Gastroesophageal sphincter (tissue), 4 donors: ENCODE data around the gene MLLT6. TPM values are rescaled to one million over a fixed set of nuclear protein-coding genes. Genes with fewer than 3 reads are reported as not detected.

Source experiments
- ATAC-seq: fragments of 150-250 bp; one replicate; pipeline ENCODE4 v1.9.1; 2016; ENCODE audit warnings: mild to moderate bottlenecking, moderate library complexity
- H3K27ac ChIP-seq, 4 donors: fragments of 200-600 bp; sonication (generic) in 3 of 4; 1 replicate in 3 of 4; 2 replicates in 1 of 4; pipeline ENCODE4 v1.5.1; 2016 to 2019
- H3K27me3 ChIP-seq: fragments of 200-600 bp; sonication (generic); one replicate; pipeline ENCODE4 v1.5.1; 2019
- H3K36me3 ChIP-seq, 2 donors: fragments of 200-600 bp; sonication (generic); one replicate each; pipeline ENCODE4 v1.5.1; 2019; ENCODE audit warnings: control low read depth in 1 of 2
- H3K4me1 ChIP-seq, 3 donors: fragments of 200-600 bp; sonication (generic); 1 replicate in 2 of 3; 2 replicates in 1 of 3; pipeline ENCODE4 v1.5.1; 2016 to 2019; ENCODE audit warnings: control low read depth in 2 of 3
- H3K4me3 ChIP-seq, 2 donors: fragments of 200-600 bp; sonication (generic); one replicate each; pipeline ENCODE4 v1.5.1; 2019; ENCODE audit warnings: mild to moderate bottlenecking in 1 of 2, moderate library complexity in 1 of 2
- H3K9me3 ChIP-seq, 3 donors: fragments of 200-600 bp; sonication (generic); one replicate each; pipeline ENCODE4 v1.5.1; 2017 to 2019; ENCODE audit warnings: control low read depth in 2 of 3
- CTCF ChIP-seq, 4 experiments: fragments of 200-600 bp in 2 of 4; fragments of 450-650 bp in 2 of 4; sonication (generic) in 1 of 4; IDR thresholded peaks; one replicate each; pipeline ENCODE4 v1.5.1; 2017 to 2019; ENCODE audit warnings: antibody characterized with exemption in 4 of 4, mild to moderate bottlenecking in 2 of 4, moderate library complexity in 2 of 4
- EP300 ChIP-seq: sonication (generic); formaldehyde crosslinking; IDR thresholded peaks from one replicate; pipeline ENCODE4 v1.6.1; 2017; ENCODE audit warnings: antibody characterized with exemption, mild to moderate bottlenecking
- POLR2A ChIP-seq, 2 donors: fragments of 450-650 bp; IDR thresholded peaks; one replicate each; pipeline ENCODE4 v1.6.1; 2017; ENCODE audit warnings: antibody characterized with exemption in 2 of 2, mild to moderate bottlenecking in 2 of 2, moderate library complexity in 1 of 2
- POLR2AphosphoS5 ChIP-seq: sonication (generic); formaldehyde crosslinking; IDR thresholded peaks from one replicate; pipeline ENCODE4 v1.6.1; 2017; ENCODE audit warnings: antibody characterized with exemption
- WGBS, 2 donors: methylation state at CpG; one replicate each; pipeline ENCODE4 v1.1.5; 2018; ENCODE audit warnings: low coverage in 1 of 2; 5-methylcytosine and 5-hydroxymethylcytosine counted together
- total RNA-seq, 4 donors: library from RNA; depleted of rRNA; stranded (reverse); fragments of >200 nt; gene quantifications; one replicate each; pipeline ENCODE4 v1.1.0, GENCODE V29; 2016

Gene MLLT6
- total RNA-seq, 4 donors from 2014 or later = 55.6 to 101 (median 77.9) TPM

- H3K27me3 ChIP-seq = no peaks in the 10 kb centered on the region
- H3K4me3 ChIP-seq = no peak overlapping the region
- ATAC-seq = no peak
- H3K36me3 ChIP-seq = peaks cover 0 to 100% of the 10 kb centered on the region in 2 donors
- TF ChIP-seq EP300 (no peak), POLR2A (IDR thresholded peaks at IDR 0.05) (no peak), CTCF (IDR thresholded peaks at IDR 0.05) (no peak), POLR2AphosphoS5 (no peak)
- H3K27ac ChIP-seq = no peak overlapping the region
- WGBS, 2 donors = 66 to 70% methylated on average over 2 to 9 of the region's 11 CpGs
- peaks cover 0 to 23% (median 0%) of the 10 kb centered on the region in 3 donors for H3K4me1 ChIP-seq
- H3K9me3 ChIP-seq = no peaks in the 10 kb centered on the region
Observed at GRCh38 chr17:38713456-38714075, 8.5 kb downstream of the MLLT6 start.

- Histone ChIP-seq H3K27me3 (no peaks in the 10 kb centered on the region), H3K27ac (no peak overlapping the region), H3K4me3 (no peak overlapping the region), H3K4me1 (peaks cover 0 to 15% (median 0%) of the 10 kb centered on the region in 3 donors), H3K9me3 (no peaks in the 10 kb centered on the region), H3K36me3 (peaks cover 0 to 100% of the 10 kb centered on the region in 2 donors)
- 77 to 85% methylated on average over 5 to 9 of the region's 9 CpGs for WGBS, 2 donors
- TF ChIP-seq POLR2A (IDR thresholded peaks at IDR 0.05) = no peak
- TF ChIP-seq POLR2AphosphoS5 = no peak
- no peak for TF ChIP-seq EP300
- no peak for TF ChIP-seq CTCF (IDR thresholded peaks at IDR 0.05)
- no peak for ATAC-seq
Observed at GRCh38 chr17:38715216-38715943, 10.3 kb downstream of the MLLT6 start.

- no peak overlapping the region for H3K4me3 ChIP-seq
- H3K27ac ChIP-seq = no peak overlapping the region
- peaks cover 0 to 100% of the 10 kb centered on the region in 2 donors for H3K36me3 ChIP-seq
- TF ChIP-seq EP300 = no peak
- no peak for TF ChIP-seq POLR2A (IDR thresholded peaks at IDR 0.05)
- TF ChIP-seq CTCF (IDR thresholded peaks at IDR 0.05) = no peak
- TF ChIP-seq POLR2AphosphoS5 = no peak
- no peaks in the 10 kb centered on the region for H3K9me3 ChIP-seq
- 38% methylated on average over 2 of the region's 18 CpGs; no CpG with 5 or more reads in 1 of the 2 donors for WGBS, 2 donors
- H3K27me3 ChIP-seq = no peaks in the 10 kb centered on the region
- peaks cover 0 to 14% (median 0%) of the 10 kb centered on the region in 3 donors for H3K4me1 ChIP-seq
- ATAC-seq = no peak
Observed at GRCh38 chr17:38716368-38717005, 11.4 kb downstream of the MLLT6 start.

- H3K9me3 ChIP-seq = no peaks in the 10 kb centered on the region
- ATAC-seq = no peak
- WGBS, 2 donors = 67 to 68% methylated on average over 3 of the region's 12 CpGs
- H3K36me3 ChIP-seq = peaks cover 0 to 100% of the 10 kb centered on the region in 2 donors
- no peaks in the 10 kb centered on the region for H3K27me3 ChIP-seq
- H3K4me3 ChIP-seq = no peak overlapping the region
- TF ChIP-seq EP300 (no peak), CTCF (IDR thresholded peaks at IDR 0.05) (no peak), POLR2AphosphoS5 (no peak), POLR2A (IDR thresholded peaks at IDR 0.05) (no peak)
- no peak overlapping the region for H3K27ac ChIP-seq
- H3K4me1 ChIP-seq = peaks cover 0 to 14% (median 0%) of the 10 kb centered on the region in 3 donors
Observed at GRCh38 chr17:38717139-38717745, 12.2 kb downstream of the MLLT6 start.
